GM18517 (cell line): ENCODE measurements around the gene SNCAIP.

Source experiments
- ATAC-seq: cut with Tn5 transposase; IDR thresholded peaks from one replicate; pipeline ENCODE4 v1.9.1; 2021; ENCODE audit warnings: mild to moderate bottlenecking, moderate library complexity; ENCODE audit not compliant: unreplicated experiment

SNCAIP gene

DNA sequence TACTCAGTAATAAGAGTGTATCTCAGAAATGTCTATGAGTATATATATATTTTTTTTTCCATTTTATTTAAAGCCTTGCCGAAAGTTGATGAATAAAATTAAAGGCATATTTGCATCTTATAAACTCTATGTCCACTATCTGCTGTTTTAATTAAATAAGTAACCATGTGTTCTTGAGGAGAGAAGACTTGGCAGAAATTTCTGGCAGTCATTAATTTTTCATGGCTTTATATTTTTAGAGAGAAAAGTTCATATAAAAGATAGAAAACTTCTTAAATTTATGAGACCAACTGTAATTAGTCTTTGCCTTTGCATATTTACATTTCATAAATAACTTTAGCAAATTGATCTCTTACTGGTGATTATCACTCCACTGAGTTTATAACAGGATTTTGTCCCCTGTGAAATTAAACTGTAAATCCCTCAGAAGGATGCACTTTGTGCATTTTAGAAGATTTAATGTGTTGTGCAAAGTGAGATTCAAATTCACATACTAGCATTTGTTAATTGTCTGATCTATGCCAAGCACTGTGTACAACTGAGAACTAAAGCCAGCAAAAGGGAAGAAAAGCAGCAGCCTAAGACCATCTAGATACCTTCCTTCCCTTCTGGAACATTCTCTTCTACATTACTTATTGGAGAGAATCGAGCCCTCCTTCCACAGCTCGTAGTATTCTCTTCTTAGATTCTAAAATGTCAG, 108.7 kb downstream of the SNCAIP start:
- ATAC-seq, result no peak

- ATAC-seq, result peak; percentile 94
Observed at GRCh38 chr5:122421374-122422079, 109.5 kb downstream of the SNCAIP start.

DNA sequence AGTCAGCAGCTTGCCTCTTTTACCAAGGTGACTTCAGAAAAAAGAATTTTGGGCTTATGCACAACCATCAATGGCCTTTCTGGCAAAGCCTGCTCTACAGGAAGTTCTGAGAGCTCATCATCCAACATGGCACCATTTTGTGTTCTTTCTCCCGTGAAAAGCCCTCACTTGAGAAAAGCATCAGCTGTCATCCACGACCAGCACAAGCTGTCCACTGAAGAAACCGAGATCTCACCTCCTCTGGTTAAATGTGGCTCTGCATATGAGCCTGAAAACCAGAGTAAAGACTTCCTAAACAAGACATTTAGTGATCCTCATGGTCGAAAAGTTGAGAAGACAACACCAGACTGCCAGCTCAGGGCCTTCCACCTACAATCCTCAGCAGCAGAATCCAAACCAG, 111.2 kb downstream of the SNCAIP start:
- no peak for ATAC-seq

DNA sequence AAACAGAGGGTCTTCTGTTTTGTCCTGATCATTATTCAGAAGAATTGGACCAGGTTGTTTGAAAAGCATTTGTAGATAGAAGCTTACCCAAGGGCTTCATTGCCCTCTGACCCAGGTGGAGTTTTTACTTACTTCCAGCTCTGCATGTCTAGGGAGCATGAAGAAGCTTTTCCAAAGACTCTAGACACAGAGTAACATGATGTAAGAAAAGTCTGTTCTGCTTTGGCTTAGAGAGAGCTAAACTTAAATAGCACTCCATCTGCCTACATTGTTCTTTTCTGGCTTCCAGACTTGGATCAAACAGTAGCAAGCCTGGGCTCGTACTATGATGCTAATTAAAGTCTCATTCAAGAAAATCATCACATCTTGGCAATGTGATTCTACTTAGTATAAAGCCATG, 112.1 kb downstream of the SNCAIP start:
- ATAC-seq, result no peak

DNA sequence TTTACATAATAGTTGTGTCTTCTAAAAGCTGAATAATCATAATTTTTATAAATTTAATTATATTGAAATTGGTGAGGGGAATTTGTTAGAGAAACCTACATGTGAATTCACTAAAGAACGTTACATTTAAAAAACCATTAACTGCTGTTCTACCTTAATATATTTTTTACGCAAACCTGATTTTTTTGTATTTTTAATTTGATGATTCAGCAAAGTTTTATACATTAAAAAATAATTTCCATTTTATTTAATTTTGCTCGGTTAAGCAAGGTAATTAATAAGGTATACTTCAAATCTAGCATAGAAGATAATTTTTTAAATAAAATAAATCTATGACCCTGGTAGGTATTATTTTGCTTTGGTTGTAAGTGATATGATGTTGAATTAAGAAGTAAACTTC, 114.3 kb downstream of the SNCAIP start:
- ATAC-seq, result no peak

GRCh38 chr5:122427621-122428020, 115.6 kb downstream of the SNCAIP start:
- no peak for ATAC-seq

DNA sequence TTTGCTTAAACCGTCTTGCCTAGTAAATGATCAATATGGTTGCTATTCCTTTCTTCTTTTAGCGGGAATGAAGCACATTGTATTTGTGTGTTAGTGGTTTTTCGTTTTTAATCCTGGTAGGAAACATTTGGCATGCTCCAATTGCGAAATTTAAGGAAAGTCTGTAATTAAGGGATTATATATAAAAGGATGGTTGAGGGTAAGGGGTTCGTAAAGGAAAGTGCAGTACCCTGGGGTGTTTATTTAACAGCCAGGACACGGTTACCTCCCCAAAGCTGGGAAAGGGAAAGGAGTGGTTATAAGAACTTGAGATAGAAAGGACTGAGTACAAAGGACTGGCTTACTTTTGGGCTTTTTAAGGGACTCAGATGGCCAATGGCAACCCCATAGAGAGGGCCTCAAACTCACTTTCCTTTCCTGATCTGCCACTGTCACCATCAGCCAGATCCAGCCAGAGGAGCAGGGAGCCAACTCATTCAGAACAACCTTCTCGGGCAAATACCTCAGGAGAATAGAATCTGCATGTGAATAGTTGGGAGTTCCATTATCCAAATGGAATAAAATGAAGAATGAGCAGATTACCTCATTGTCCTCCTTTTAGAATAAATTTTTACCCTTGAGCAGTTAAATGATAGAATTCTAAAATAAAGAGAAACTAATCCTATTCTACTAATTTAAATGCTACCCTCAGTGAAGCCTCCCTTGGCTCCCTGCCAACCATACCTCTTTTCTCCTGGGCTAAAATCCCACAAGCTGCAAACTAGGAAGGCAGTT, 117.7 kb downstream of the SNCAIP start:
- ATAC-seq, result no peak

- ATAC-seq, result no peak
Observed at GRCh38 chr5:122430319-122430586, 118.2 kb downstream of the SNCAIP start.

DNA sequence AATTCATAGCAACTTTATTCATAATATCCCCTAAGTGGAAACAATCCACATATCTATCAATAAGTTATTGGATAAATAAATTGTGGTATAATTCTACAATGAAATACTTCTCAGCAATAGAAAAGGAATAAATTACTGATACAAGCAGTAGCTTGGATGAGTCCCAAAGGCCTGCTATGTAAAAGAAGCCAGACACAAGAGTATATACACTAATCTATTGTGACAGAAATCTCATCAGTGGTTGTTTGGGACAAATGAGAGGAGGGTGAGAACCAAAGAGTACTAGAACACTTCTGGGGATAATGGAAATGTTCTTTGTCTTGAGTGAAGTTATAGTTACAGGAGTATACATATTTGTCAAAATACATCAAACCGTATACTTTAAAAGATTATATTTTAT, 119.3 kb downstream of the SNCAIP start:
- ATAC-seq, result no peak

- no peak for ATAC-seq
Observed at GRCh38 chr5:122434205-122434970, 122.4 kb downstream of the SNCAIP start.

DNA sequence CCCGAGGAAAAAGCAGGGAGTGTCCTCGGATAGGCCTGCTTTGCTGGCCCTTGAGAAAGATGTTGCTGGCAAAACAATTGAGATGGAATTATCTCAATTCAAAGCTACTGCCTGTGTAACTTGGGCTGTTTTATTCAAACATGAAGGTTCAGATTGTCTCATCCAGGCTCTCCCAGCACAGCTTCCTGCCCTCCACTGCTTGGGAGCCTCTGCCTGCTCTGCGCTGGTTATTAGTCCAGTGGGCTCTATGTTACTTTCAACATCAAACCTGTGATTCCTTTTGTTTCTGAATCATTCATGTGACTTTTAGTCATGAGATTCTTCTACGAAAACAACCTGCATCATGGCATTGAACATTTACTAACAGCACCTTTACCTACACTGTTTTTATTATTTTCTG, 123.2 kb downstream of the SNCAIP start:
- ATAC-seq, result no peak

DNA sequence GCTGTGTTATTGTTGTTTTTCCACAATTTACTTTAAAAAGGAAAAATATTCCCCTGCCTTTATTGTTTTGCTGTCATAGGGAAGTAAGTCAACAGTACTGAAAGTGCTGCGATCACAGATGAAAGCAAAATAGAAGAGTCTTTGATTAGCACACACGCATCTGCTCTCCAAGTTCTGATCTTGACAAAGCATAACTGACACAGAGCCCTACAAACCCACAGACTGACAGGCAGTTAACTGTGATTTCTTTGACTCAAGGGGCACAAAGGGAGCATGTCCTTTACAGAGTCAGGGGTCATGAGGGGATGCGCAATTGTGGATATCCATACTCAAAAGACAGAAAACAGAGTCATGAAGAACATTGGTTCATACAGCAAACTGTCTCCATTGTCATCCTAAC, 123.7 kb downstream of the SNCAIP start:
- ATAC-seq, result no peak

GRCh38 chr5:122436615-122437014, 124.6 kb downstream of the SNCAIP start:
- no peak for ATAC-seq

DNA sequence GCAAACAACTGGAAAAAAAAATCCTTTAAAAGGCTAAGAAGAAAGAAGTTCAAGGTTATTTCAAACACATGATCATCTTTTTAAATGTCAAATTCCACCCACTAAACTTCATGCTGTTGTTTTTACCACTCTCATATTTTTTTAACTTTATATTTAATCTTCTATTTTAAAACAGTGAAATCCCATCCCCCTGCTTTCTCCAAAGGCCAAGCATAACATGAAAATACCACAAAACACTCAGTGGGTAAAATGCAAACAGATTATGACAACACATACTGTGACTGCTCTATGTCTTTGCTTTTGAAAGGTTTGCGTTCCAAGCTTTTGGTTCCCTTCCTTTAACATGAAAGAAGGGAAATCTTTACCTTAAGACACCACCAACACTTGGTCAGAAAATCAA, 127.6 kb downstream of the SNCAIP start:
- no peak for ATAC-seq

GRCh38 chr5:122442938-122443337, 130.9 kb downstream of the SNCAIP start:
- peak; percentile 69 for ATAC-seq

GRCh38 chr5:122444411-122444810, 132.4 kb downstream of the SNCAIP start:
- no peak for ATAC-seq

DNA sequence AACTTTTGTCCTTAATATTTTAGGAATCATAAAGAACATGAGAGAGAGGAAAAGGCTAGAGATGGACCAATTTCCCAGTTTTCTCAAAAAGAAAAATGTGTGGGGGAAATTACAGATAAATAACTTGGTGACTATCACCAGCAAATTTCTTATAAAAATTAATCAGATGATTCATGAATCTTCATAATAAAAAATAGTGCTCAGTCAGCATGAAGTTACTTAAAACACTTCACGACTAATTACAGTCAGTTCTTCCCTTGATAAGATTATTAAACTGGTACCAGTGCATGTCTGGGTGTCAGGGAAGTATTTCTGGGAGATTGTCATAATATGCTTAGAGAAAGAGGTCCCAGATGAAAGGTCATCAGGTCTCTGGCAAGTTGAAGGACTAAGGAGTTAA, 133.0 kb downstream of the SNCAIP start:
- no peak for ATAC-seq

DNA sequence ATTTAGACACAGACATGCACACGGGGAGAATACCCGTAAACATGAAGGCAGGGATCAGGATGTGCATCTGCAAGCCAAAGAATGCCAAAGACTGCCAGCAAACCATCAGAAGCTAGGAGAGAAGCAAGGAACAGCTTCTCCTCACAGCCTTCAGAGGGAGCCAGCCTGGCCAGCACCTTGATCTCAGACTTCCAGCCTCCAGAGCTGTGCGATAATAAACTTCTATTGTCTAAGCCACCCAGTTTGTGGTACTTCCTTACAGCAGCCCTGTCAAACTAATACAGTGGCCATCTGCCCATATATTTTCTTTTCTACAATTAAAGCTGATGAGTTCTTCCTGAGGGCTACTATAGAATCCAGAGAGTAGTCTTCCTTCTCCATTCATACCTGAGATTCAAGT, 135.0 kb downstream of the SNCAIP start:
- ATAC-seq, result no peak

DNA sequence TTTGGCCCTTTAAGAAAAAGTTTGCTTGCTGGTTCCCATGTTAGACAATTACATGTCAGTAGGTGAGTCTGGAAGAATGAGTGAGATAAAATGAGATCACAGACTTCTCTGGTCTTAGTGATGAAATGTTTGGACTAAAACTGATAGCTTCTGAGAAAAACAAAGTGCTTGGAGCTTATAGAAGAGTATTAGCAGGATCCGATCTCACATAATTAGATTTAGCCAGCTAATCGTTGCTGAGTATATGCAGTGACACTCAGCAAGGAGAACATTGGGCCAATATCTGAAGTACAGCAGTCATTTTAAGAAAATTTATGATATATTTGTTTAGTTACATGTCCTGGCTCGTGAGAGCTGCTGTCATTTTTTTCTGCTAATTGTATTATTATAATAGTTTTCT, 135.8 kb downstream of the SNCAIP start:
- ATAC-seq, result no peak

GRCh38 chr5:122454541-122454940, 142.5 kb downstream of the SNCAIP start:
- ATAC-seq, result no peak

DNA sequence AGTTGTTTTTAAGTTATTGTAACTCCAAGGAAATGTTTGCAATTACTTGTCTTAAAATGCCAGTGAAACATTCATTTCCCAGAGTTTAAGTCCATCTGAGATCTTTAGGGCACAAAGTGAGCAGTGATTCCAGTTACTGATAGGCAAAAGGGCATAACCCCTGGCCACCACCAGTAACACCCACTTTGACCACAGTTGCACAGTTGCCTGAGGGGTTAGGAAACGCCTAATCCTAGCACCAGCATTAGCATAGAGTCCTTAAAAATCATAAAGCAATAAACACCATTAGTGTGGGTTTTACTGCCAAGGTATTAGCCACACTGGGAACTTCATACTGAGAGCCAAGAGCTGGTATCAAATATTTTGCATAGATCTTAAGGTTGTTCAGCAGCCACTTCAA, 143.9 kb downstream of the SNCAIP start:
- ATAC-seq, result no peak
